HG03342 (cell line): Measurements from ENCODE around the gene SLC34A3.
"Not testable (repeated sequence)": the region's sequence is repeated elsewhere in the genome, so short reads cannot be mapped to it uniquely, and the experiment has no call there.

ENCODE experiments used
- ATAC-seq: cut with Tn5 transposase; IDR thresholded peaks from one replicate; pipeline ENCODE4 v1.9.1; 2021; ENCODE audit warnings: mild to moderate bottlenecking, moderate library complexity; ENCODE audit not compliant: unreplicated experiment

Gene SLC34A3

DNA sequence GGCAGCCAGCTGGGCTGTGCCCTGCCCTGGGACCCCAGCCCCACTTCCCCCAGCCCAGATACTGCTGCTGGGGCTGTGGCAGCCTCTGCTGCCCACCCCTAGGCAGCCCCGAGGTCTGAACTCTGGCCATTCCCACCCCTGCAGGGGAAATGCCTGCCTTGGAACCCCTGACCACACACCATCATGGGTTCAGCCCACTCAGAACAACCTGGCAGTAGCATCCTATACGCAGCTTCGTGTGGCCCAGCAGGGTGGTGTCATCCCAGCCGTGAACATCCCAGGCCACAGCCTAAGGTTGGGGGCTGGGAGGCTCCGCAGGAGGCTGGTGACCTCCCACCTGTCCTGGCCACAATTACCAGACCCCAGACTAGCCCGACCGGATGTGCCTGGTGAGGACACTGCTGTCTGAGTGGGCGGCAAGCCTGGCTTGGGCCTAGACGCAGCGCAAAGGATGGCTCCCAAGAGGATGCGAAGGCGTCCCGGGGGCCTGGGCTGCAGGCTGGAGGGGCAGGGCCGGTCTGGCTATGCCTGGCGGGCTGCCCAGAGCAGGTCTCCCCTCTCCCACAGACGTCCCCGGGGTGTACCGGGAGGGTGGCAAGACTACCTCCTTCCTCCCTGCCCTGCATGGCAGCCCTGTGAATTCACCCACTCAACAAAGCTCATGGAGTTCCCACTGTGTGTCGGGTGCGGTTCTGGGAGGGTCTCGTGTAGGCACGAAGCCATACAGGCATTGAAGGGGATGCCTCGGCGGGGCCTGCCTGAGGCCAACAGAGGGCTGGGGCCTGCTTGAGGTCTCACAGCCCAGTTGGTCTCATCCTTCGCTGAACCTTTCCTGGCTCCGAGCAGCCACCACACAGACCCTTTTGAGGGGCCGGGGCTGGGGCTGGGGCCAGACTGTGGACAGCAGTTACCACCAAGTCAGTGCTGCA, 1.5 kb upstream of the SLC34A3 start:
- no peak for ATAC-seq

DNA sequence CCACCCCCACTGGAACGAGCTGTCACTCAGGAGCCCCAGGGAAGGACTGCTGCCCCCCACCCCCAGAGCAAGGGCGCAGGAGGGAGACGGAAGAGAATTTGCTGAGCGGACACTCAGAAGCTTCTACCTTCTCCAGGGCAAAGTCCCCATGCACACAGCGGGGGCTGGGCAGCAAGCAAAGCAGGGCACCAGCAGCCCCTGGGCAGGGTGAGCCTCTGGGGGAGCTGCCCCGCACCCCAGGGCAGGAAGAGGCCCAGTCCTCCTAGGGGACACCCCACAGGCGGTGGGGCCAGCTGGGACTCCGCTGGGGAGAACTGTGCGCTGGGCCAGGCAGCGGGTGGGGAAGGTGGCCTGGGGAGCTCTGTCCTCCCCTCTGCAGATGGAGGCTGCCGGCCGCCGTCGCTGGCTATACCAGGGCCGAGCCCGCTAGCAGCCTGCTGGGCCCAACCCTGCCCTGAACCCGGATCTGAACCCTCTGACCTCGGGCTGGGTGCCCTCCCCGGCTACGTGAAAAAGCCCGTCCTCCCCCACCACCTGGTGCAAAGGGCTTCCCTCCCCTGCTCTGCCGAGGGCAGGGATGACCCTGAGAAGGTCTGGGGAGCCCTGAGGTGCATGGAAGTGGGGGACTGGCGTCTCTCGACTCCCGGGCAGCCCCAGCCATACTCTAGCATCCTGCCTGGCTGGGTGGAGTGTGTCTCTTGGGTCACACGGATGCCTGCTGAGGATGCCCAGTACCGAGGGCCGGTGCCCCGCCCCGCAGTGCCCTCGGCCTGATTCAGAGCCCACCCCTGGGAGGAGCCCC, 597 bp upstream of the SLC34A3 start:
- ATAC-seq, result no peak

DNA sequence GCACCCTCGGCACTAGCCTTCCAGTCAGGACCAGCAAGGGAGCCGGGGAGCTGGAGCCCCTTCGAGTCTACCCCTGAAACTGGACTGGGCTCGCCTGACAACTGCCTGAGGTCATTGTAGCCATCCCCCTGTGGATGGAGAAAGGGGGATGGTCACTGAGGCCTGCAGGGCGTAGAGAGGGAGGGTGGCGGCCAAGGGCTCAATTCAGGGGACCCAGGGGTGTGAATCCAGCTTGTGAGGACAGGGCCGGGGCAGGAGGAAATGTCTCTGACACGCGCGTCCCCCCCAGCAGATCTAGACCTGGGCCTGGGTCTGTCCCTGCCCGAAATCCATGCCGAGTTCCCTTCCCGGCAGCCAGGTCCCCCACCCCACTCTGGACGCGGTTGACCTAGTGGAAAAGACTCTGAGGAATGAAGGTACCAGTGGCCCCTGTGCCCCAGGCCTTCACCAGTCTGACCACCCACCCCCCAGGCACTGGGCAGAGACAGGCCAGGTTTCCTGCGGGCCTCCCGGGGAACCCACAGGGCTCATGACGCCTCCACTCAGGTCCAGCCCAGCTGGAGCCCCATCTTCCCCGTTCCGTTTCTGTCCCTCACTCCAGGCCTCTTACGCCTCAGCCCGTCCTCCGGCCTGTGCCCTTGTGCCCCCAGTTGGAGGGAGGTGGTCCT, 805 bp downstream of the SLC34A3 start:
- no peak for ATAC-seq

DNA sequence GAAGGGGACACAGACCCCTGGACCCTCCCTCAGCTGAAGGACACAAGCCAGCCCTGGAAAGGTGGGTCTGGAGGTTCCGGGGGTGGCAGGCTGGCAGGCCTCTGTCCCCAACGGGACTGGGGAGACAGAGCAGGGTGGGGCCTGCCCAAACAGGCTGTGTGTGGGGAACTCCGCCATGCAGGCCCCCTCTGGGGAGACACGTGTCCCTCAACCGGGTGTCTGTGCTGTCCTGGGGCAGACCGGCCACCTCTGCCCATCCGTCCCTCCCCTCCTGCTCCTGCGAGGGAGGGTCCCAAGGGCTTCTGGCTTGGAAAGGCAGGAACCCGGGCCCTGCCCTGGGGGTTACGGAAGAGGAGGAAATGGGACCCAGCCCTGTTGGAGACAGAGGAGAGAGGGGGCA, 1.4 kb downstream of the SLC34A3 start:
- no peak for ATAC-seq

DNA sequence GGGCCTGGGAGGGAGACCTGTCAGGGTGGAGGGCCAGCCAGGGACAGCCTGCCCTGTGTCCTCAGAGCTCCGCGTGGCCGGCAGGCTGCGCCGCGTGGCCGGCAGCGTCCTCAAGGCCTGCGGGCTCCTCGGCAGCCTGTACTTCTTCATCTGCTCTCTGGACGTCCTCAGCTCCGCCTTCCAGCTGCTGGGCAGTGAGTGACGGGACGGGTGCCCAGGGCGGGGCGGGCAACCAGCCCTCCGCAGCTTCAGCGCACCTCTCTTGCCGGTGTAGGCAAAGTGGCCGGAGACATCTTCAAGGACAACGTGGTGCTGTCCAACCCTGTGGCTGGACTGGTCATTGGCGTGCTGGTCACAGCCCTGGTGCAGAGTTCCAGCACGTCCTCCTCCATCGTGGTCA, 1.8 kb downstream of the SLC34A3 start:
- ATAC-seq, result no peak

DNA sequence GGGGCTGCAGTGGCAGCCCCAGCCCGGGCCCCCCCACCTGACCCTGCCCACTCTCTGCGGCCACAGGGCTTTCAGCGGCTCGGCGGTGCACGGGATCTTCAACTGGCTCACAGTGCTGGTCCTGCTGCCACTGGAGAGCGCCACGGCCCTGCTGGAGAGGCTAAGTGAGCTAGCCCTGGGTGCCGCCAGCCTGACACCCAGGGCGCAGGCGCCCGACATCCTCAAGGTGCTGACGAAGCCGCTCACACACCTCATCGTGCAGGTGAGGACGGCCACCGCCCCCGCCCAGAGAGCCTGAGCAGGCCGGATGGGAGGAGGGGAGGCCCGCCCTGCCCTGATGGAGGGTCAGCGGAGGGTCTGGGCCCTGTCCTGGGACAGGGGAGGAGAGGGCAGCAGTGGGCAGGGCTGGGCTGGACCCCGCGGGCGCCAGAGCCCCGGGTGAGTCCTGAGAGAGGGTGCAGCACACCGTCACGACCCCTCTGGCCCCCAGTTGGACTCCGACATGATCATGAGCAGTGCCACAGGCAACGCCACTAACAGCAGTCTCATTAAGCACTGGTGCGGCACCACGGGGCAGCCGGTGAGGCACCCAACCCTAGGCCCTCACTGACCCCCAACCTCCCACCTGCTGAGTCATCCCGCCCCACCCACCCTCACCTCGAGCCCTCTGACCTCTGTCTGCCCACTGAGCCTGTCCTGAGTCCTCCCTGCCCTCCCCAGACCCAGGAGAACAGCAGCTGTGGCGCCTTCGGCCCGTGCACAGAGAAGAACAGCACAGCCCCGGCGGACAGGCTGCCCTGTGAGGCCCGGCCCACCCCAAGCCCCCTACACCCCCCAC, 2.7 kb downstream of the SLC34A3 start:
- no peak for ATAC-seq

DNA sequence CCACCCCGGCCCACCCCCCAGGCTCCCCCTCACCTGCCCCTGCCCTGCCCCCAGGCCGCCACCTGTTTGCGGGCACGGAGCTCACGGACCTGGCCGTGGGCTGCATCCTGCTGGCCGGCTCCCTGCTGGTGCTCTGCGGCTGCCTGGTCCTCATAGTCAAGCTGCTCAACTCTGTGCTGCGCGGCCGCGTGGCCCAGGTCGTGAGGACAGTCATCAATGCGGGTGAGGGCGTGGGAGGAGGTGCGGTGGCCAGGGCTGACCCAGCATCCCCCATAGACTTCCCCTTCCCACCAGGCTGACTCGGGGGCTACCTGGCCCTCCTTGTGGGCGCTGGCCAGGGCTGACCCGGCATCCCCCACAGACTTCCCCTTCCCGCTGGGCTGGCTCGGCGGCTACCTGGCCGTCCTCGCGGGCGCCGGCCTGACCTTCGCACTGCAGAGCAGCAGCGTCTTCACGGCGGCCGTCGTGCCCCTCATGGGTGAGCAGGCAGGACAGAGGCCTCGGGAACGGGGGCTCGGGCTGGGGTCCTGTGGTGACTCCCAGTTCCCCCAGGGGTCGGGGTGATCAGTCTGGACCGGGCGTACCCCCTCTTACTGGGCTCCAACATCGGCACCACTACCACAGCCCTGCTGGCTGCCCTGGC, 3.5 kb downstream of the SLC34A3 start:
- no peak for ATAC-seq

DNA sequence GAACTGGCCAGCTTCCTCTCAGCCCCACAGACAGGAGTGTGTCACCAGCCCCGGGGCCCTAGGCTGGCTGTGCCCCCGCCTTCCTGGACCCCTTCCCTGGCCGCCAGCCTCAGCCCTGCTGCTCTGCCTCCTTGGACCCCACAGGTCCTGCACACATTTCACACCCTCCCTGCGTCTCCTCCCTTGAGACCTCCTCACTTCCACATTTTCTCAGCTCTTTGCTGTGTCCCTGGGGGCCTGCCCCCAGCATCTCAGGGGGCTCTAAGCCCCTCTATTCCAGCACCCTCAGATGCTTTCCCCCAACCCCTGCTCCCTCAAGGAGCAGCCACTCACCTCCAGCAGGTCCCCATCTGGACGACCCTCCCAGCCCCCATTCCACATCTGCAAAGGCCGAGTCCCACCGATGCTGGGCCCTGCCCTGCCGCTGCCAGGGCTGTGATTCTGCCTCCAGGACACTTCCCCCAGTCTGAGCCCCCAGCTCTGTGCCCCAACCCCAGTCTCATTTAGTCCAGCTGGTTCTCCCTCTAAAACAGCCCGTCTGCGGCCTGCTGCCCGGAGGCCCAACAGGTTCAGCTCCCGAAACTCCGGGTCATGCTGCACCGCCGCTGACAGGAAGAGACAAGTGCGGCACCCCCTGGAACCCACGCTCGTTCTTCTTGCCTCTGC, 4.2 kb downstream of the SLC34A3 start:
- ATAC-seq, result no peak

DNA sequence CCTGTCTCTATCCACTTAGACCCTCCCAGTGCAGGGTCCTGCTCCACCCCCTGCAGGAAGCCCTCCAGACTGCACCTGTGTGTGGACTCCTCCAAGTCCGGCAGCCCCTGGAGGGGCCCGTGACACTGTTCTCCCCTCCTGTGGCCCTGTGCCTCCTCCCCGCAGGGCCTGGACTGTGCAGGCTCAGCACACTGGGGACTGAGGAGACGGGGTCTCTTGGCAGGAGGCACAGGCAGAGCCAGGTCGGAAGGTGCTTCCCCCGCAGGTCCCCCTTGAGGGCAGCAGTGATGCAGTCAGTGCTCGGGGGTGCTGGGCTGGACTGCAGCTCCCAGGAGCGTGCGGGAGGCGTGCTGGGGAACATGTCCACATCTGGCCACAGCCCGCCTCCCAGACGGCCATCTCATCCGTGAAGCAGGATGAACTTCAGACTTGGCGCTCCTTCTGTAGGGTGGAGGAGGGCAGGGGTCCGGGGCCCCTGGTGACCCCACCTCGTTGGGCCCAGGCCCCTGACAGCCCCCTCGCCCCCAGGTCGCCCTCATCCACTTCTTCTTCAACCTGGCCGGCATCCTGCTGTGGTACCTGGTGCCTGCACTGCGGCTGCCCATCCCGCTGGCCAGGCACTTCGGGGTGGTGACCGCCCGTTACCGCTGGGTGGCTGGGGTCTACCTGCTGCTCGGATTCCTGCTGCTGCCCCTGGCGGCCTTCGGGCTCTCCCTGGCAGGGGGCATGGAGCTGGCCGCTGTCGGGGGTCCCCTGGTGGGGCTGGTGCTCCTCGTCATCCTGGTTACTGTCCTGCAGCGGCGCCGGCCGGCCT, 4.9 kb downstream of the SLC34A3 start:
- ATAC-seq, result no peak

DNA sequence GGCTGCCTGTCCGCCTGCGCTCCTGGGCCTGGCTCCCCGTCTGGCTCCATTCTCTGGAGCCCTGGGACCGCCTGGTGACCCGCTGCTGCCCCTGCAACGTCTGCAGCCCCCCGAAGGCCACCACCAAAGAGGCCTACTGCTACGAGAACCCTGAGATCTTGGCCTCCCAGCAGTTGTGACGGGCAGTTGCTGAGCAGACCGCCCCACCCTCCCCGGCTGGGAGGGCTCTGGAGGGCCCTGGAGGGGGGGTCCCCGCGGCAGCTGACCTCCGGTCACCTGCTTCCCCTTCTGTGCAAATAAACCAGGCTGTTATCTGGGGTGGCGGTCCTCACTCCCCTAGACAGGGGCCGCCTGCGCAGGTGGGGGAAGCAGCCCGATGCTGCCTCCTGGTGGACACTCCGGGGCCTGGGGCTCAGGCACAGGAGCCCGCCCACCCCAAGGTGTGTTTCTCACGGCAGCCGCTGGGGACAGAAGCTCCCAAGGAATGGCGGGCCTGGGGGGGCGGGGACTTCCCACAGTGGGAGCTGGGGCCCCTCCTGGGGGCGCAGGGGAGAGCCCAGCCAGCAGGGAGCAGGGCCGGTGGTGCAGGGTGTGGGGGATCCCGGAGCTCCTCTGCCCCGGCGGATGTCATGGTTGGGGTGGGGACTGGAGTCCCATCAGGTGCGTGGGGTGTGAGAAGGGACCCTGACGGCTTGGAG, 5.7 kb downstream of the SLC34A3 start:
- ATAC-seq, result no peak

DNA sequence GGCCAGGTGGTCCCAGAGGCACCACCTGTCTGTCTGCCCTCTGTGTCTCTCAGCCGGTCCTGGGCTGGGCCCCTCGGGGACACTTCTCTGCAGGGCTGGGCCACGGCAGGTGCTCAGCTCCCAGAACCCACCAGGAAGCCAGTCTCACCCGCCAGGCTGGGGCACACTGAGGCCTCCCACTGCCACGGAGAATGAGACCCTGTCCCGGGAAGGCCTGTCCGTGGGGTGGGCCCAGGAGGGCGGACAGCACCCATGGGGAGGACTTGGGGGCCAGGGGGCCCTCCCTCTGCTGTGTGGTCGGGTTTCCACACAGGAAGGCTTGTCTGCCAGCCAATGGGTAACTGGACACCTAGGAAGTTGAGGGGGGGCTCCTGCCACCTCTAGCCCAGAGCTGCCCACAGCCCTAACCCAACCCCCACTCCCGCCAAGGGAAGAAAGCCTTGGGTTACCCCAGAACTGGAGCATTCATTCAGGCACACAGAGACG, 6.3 kb downstream of the SLC34A3 start:
- ATAC-seq, result no peak

DNA sequence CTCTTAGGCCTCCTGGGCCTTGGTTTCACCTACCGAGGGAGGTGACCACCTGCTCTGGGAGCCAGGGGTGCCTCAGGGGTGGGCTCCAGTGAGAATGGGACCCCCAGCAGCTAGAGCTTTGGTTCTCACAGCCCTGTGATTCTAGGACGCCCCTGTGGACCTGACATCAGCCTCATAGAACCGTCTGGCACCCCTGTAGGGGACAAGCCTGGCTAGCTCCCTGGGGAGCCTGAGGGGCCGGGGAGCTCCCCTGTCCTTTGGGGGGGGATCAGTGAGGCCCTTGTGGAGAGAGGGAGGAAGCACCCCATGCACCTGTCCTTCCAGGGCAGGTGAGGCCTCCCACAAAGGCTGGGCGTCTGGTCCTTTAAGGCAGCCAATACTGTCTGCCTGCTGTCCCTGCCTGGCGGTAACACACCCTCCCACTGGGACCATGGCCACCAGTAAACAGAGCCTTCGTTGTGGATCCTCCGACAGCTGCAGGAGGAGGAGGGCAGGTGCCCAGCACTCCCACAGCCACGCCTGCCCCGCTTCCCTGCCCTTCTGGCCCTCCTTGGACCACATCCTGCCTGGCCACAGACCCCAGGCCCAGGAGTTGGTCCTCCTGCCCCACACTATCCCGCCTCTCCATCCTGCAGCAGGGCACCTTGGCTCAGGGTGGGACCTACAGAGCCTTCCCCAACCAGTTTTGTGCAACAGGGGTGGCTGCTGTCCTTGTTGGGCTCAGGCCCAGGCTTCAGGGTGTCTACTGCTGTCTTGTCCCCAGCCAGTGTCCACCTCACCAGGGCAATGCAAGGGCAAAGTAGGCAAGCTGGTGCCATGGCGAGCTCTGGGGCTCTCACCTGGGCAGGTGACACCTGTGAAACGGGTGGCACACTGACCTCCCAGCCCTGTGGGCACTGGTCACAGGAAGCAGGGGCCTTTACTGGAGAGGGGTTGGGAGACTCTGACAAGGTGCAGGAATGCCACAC, 7.3 kb downstream of the SLC34A3 start:
- no peak for ATAC-seq

DNA sequence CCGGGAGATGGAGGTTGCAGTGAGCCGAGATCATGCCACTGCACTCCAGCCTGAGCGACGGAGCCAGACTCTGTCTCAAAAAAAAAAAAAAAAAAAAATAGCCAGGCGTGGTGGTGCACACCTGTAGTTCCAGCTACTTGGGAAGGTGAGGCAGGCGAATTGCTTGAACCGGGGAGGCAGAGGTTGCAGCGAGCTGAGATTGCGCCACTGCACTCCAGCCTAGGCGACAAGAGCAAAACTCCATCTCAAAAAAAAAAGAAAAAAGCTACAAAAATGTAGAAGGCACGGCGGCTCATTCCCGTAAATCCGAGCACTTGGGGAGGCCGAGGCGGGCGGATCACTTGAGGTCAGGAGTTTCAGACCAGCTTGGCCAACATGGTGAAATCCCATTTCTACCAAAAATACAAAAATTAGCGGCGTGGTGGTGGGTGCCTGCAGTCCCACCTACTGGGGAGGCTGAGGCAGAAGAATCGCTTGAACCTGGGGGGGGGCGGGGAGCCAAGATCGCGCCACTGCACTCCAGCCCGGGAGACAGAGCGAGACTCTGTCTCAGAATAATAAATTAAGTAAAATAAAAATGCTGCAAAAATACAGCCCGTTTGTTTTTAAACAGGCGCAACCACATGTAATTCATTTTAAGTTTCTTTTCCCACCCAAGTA, 9.0 kb downstream of the SLC34A3 start:
- not testable (repeated sequence) for ATAC-seq

DNA sequence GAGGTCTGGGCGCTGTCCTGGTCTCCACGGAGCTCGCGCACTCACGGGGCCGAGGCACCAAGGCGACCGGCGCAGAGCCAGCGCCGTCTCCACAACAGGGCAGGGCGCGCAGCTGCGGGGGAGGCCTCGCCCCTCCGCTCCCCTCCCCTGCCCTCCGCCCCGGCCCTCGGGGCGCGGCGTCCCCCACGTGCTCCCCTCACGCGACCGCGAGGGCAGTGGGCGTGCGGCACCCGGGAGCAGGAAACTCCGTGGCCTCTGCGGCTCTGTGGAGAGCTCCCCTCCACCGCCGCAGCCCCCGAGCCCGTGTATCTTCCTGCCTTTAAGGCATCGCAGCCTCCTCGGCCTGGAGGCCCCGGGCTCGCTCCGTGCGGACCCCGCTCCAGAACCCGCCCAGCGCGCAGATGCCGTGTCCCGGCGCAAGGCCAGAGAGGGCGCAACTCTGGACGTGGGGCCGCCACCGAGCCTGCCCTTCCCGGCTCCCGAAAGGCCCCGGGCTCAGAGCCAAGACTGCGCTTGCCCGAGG, 9.7 kb downstream of the SLC34A3 start:
- ATAC-seq, result peak; percentile 22

DNA sequence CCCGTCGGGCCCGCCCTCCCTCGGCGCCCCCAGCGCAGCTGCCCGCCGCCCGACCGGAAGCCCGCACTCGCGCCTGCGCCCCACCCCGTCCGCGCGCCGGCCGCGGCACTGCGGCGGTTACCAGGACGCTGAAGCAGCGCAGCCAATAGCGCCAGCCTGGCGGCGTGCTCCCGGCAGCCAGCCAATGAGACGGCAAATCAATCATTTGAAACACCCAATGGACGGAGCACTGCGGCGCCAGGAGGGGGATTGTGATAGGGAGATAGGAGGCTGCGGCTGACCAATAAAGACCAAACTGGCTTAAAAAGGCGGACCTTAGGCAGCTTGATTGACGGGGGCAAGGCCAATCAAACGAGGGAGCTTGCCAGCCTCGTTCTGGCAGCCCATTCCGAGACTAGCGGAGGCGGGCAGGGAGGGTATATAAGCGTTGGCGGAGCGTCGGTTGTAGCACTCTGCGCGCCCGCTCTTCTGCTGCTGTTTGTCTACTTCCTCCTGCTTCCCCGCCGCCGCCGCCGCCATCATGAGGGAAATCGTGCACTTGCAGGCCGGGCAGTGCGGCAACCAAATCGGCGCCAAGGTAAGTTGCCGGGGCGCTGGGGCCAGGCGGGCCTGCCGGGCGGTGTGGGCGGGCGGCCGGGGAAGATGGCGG, 10.3 kb downstream of the SLC34A3 start, which contains the start of gene TUBB4B:
TSS of gene TUBB4B (plus strand) at position 447 of the 649 bp plus-strand sequence. CDS start at position 521, 74 bp downstream.
- peak; percentile 70 for ATAC-seq
